Activated effector memory CD4-positive, alpha-beta T cell treated with Interleukin-2 at 50 U/mL for 16 hours (primary cell): ENCODE results near the gene ARMH1.

Experiments used
- DNase-seq: peaks from one replicate; pipeline ENCODE4 v3.0.0-alpha.2; 2020

ARMH1 gene

DNA sequence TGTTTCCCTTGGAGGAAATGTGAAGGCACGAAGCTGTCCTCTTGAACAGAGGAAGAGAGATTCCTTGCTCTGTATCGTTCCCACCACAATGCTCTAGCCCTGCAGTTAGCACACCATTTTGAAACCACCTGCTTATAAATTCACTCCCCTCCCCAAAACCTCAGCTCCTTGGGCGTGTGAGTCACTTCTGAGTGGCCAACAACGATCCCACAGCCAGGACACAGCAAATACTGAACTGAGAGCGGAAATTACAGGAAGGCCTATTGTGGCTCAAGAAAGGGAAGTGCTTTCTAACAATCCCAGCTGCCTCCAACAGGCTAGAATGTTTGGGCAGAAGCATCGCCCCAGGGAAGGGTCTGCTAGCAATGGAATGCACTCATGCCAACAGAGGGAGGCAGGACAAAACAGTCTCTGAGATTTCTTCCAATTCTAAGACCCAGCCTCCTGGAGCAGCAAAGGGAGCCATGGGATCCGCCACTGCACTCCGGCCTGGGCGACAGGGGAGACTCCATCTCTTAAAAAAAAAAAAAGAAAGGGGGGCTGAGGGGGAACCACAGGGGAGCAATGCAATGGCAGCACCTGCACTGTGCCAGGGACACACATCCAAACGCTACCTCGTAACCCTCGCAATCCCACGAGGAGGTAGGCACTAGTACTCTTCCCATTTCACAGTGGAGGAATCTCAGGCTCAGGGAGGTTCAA lies 2.1 kb upstream of the ARMH1 start:
- DNase-seq = no peak

DNA sequence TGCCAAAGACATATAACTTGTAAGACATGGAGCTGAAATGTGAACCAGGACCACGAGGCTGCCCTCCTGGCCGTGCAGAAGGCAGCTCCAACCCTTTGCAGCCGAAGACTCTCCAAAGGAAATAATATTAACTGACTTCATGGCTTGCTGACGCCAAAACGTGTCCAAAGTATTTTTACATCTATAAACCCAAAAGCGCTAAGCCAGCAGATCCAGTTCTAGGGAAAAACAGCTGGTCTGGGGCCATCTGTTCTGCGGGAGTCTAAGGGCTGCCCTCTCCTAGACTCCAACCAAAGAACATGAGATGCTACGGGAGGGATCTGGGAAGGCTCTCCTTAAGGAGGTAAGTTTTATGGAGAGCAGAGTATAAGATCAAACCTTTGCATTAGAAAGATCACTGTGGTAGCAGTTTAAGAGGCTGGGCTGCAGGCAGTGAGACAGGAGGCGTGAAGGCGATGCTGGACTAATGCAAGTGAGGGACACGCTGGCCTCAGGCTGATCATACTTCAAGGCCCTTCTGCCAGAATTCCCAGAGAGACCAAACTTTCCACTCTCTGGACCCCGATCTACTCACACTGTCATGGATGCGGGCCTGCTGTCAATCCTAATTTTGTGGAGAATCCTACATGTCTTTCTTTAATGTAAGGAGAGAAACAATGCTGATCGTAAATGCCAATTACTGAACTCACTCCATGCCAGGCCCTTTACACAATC lies 1.4 kb upstream of the ARMH1 start:
- no peak for DNase-seq

DNA sequence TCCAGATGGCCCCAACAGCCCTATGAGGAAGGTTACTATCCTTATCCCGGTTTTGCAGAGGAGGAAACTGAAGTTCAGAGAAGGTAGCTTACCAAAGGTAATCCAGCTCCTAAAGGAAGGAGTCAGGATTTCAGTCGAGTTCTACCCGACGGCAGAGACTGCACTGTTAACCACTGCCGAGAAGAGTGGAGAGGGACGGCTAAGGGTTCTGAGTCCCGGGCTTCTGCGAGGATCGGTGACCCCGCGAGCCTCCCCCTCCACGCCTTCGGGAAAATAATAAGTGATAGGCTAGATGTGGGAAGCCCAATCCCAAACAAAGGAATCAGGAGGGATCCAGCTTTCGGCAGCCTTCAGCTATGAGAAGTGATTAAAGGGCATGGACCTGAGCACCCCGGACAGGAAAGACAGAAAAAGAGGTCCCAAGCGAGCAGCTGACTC lies 820 bp upstream of the ARMH1 start:
- DNase-seq = no peak

DNA sequence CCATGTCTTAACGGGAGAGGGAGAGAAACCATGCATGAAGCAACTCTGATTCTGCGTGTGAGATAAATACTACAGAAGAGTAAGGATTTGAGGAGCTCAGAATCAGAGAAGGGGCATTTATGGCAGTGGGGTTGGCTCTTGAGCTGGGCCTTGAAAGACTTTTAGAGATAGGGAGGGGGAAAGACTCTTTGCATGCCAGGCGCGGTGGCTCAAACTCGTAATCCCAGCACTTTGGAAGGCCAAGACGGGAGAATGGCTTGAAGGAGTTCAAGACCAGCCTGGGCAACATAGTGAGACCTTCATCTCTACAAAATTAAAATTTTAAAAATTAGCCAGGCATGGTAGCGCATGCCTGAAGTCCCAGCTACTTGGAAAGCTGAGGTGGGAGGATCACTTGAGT lies 672 bp downstream of the ARMH1 start:
- no peak for DNase-seq

DNA sequence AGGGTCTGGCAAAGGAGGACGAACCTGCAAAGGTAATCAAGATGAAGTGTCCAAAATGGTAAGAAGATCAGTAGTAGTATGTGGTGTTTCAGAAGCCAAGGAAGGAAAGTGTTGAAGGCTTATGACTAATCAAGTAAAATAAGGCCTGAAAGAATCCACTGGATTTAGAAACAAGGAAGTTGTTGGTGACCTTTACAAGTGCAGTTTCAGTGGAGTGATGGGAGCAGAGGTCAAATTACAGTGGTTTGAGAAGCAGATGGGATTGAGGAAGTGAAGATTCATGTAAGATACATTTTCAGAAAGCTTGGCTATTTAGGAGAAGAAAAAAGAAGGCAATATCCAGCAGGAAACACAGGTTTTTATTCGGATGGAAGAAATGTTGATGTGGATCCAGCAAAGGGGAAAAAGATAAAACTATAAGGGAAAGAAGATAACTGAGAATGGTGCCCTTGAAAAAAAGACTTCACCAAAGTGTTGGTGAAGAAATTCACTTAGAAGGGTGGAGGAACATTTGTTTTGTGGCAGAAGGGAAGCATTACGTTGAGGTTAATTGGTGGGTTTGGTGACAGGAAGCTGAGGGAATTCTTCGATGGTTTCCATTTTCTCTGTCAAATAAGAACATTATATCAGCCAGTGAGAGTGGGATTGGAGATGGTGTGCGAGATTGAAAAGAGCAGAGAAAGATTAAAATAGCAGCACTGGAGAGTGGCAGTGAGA lies 2.1 kb downstream of the ARMH1 start:
- DNase-seq = no peak

DNA sequence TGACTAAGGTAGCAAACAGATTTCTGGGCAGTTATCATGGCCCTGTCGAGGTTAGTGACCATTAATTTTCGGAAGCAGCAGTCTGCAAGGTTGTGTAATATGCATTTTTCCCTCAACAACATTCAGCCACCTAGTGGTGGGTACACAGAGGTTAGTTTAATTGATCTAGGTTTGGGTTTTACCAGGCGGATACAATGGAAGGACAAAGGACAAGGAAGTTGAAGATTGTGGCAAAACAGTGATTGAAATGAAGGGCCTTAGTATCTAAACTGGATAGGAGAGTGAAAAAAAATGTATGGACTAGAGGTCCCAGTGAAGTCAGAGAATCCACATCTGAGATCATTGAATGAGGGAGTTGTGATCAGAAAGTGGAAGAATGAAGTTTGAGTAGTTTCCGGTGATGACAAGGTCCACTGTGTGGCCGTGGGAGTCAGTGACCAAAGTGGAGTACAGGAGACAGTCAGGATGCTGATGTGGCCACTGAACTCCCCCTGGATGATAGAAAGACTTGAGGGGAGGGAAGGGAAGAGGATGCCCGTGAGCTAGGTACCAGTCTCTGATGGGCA lies 2.8 kb downstream of the ARMH1 start:
- DNase-seq = no peak

DNA sequence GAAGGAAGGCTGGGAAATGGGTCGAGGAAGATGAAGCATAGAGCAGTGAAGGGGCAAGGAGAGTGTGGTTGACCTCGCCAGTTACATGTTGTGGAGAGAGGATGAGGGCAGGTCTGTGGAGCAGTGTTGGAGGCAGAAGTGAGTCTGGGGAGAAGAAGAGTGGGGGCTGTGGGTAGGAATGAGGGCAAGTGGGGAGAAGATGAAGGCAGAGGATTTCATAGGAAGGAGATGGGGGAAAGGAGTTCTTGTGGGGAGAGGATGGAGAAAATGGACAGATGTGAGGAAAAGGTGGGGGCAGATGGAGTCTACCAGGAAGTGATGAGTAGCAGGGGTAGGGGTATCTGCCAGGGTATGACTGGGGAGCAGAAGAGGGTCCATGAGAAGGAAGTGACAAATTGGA lies 3.6 kb downstream of the ARMH1 start:
- no peak for DNase-seq

DNA sequence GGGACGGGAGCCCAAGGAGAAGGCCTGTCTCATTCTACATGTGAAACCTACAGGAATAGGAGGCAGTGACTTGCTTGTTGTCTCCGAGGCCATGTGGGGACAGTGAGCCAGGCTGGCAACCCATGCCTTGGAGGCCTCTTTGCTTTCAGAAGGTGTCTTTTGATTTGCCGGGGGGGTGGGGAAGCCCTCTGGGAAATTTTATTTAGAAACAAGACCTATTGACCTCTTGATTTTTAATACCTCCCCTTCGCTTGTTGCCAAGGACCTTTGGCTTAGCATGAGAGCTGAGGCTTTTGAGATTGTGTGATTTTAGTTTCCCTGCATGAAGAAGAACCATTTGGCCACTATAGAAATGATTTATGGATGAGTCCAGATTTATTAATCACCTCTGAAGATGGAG lies 4.1 kb downstream of the ARMH1 start:
- DNase-seq = no peak

DNA sequence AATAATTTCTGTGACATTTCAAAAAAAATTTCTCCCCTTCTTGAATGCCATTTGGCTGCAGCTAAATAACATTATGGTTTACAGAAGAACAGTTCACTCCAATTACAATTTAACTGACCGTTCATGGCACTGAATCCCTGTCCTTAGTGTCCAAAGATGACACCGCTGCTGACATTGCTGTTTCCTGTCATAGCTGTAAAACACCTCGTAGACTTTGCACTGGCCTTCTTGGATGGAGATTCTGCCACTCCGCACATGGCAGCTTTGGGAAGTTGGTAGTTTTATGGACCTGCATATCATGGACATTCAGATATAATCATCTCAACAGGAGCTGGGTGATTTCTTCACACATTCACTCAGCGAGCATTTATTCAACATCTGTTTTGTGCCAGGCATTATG lies 5.0 kb downstream of the ARMH1 start:
- DNase-seq = no peak

DNA sequence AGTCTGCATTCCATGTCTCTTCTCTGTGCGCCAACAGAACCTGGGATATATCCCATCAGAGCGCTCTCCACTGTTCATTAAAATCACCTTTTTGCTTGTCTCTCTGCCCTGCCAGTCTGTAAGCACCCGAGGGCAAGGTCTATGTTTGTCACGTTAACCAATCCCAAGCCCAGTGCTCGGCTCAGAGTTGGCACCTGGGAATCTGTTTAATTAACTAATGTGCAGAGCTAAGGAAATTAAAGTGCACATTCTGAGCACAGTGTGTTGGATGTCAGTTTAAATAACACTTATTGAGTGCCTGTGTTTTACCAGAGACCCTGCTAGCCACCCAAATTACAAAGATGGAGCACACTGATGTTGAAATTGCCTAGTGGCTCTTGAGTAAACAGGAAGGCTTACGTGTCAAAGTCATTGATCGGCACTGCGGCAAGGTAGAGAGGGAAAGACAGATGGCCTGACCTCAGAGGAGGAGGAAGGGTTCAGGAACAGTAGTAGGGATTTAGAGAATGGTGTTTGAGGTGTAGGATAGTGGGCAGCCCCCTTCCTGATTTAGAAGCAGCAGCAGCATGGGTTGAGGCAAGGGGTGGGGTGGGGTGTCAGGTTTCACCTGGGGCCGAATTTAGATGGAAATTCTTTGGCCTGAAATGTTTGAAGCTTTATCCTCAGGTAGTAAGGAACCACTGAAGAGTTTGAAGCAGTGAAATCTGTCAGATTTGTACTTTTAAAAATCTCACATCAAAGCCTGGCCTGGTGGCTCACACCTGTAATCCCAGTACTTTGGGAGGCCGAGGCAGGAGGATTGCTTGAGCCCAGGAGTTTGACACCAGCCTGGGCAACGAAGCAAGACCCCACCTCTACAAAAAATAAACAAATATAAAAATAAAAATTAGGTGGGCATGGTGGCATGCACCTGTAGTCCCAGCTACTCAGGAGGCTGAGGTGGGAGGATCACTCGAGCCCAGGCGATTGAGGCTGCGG lies 7.7 kb downstream of the ARMH1 start:
- DNase-seq = no peak

DNA sequence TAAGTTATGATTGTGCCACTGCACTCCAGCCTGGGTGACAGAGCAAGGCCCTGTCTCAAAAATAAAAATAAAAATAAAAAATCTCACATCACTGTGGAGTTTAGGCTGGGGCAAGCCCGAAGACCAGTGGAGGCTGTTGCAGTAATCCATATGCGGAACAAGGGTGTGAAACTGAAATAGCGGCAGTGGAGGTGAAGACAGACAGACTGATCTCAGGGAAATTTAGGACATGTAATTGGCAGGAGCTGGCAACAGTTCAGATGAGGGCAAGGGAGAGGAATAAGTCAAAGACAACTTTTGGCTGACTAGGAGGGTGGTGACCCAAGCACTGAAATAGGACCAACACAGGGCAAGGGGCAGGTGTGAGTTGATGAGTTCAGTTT lies 8.4 kb downstream of the ARMH1 start:
- no peak for DNase-seq

DNA sequence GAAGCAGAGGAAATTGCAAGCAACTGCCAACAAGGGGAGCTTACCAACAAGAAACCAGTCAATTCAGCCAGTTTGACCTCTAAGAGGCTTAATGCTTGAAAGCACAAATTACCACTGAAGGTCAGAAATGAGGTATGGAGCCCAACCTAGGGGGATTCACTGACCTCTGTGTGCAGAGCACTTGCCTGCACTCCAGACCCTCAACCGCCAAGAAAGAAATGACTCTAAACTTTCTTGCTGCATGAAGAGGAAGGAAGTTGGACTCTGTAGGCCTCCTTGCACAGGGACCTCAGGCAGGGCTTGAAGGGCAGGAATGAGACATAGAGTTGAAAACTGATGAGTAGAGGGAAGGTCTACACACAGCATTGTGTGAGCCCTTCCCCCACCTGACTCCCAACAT lies 10.0 kb downstream of the ARMH1 start:
- DNase-seq = no peak

DNA sequence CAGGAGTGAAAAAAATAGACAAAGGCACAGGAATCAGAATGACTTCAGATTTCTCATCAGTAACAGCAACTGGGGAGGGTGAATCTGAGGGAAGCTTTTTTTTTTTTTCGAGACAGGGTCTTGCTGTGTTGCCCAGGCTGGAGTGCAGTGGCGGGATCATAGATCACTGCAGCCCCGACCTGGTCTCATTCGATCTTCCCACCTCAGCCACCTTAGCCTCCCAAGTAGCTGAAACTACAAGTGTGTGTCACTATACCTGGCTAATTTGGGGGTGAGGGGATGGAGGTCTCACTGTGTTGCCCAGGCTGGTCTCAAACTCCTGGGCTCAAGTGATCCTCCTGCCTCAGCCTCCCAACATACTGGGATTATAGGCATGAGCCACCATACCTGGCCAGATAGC lies 10.7 kb downstream of the ARMH1 start:
- DNase-seq = no peak

DNA sequence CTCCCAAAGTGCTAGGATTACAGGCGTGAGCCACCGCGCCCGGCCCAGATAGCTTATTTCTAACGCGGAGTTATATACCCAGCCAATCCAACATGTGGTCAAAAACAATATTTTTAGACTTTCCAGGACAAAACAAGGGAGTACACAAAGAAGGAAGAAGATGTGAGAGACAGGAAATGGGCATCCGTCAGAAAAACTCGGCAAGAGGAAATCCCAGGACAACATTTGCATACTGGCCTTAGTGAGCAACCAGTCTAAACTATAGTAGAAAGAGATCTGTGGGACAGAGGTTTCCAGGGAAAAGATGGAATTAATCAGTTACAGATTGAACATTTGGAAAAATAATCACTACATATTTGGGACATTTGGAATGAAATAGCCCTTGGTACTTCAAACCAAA lies 11.4 kb downstream of the ARMH1 start:
- no peak for DNase-seq

DNA sequence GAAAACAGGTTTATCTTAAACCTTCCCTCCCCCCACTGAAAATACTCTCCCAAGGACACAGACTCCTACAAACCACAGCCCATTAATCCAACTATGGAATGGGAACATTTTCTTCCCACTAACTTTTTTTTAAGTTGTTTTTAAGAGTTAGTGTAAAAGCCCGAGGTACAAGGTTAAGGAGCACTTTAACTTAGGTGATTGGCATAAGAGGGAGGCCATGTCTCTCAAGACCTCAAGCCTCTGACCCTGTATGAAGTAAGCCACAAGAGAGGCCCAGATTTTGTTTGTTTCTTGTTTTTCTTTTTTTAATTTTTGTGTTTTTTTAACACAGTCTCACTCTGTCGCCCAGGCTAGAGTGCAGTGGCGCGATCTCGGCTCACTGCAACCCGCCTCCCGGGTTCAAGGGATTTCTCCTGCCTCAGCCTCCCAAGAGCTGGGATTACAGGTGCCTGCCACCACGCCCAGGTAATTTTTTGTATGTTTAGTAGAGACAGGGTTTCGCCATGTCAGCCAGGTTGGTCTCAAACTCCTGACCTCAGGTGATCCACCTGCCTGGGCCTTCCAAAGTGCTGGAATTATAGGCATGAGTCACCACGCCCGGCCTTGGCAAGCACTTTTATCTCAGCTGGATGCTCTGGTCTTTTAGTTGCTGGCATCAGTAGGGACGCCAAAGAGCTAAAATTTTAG lies 14.4 kb downstream of the ARMH1 start:
- DNase-seq = no peak

DNA sequence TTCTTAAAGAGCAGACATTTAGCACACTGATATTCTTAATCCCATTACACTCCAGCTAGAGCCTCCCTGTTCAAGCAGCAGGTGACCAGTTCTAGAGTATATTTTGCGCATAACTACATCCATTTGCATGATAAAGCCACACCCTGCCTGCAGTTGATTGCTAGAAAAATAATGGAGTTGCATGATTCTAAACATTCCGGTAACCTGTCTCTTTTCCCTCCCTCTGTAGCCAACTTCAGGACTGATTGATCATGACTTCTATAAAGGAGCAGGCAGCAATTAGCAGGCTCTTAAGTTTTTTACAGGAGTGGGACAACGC lies 14.9 kb downstream of the ARMH1 start:
- no peak for DNase-seq

DNA sequence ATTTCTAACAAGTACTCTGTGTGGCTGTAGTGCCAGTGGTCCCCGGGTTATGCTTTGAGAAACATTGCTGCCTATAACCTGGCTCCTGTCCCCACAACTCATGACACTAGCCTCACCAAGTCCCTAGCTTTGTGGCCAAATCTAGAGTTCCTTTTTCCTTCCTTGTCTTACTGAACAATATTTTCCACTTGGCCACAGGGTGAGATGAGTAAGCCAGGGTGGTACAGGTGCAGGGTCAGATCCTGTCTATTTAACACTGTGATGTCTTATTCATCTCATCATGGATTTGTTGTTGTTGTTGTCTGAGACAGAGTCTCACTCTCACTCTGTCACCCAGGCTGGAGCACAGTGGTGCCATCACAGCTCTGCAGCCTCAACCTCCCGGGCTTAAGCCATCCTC lies 18.6 kb downstream of the ARMH1 start:
- DNase-seq = no peak

DNA sequence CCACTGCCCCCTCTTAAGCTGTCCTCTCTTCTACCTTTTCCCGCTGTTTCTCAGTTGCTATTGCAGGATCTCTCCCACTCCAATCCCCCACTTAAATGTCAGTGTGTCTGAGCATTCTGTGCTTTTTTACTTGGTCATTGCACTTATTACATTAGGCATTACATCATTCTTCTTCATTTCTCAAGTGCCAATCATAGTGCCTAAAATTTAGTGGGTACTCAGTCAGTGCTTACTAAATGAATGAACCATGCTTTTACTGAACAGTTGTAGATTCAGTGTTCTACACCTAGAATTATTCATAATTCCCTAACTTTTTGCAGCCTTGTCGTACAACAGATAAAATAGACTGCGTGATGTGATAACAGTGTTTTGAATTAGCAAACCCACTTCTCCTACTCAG lies 19.4 kb downstream of the ARMH1 start:
- DNase-seq = no peak

DNA sequence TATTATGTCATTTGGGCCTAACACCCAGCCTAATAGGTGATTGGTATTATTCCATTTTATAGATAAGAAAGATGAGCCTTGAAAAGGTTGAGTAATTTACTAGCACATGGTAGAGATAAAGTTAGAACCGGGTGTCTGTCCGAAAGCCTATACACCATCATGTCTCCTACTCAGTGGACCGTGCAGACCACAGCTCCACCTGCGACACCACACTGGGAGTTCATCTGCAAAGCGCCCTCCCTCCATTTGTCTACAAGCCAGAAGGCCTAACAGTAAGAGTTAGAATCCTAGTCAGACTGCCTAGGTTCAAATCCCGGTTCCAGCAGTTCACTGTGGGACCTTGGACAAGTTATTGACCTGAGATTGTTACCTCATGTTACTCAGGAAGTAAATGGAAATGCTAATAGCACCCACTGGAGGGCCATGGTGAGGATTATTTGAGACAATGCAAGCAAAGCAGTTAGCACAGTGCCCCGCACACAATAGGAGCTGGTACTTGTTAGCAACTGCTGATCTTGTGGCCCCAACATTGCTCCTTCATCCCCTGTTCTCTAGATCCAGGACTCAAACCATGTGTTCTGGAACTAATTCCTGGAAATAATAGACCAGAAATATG lies 20.5 kb downstream of the ARMH1 start:
- no peak for DNase-seq

DNA sequence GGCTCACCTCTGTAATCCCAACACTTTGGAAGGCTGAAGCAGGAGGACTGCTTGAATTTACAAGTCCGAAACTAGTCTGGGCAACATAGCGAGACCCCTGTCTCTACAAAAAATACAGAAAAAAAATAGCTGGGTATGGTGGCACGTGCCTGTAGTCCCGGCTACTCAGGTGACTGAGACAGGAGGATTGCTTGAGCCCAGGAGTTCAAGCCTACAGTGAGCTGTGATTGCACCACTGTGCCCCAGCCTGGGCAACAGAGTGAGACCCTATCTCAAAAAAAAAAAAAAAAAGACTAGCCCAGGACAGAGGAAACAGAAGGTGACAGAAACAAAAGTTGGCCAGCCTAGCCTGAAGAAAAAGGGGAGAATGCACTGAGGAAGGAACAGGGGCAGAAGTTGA lies 21.2 kb downstream of the ARMH1 start:
- DNase-seq = no peak

DNA sequence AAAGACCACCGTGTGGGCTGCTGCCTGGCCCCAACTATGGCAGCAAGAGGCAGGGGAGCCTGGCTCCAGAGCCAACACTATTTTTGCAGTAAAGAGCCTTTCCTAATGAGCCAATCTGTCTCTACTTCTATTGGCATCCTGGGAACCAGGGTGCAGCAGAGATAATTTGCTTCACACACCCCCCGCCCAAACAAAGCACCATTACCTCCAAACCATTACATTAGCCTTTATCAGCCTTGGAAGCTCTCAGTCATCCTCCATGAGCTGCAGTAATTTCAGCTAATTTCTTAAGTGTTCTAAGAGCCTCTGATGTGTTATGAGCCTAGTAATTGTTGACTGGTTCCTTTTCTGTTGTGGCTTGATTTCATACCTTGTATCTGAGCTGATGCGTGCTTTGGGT lies 21.6 kb downstream of the ARMH1 start:
- DNase-seq = no peak
